Daoy (cell line): ENCODE measurements around the gene FAHD2B. TPM values are rescaled to one million over a fixed set of nuclear protein-coding genes. Genes with fewer than 3 reads are reported as not detected.
"Not testable (repeated sequence)": the region's sequence is repeated elsewhere in the genome, so short reads cannot be mapped to it uniquely, and the experiment has no call there.

Source experiments
- DNase-seq: peaks from one replicate; pipeline ENCODE4 v3.0.0-alpha.2; 2015; ENCODE audit warnings: low read depth
- total RNA-seq: library from RNA; depleted of rRNA; stranded (reverse); fragments of >200 nt; shearing (Covaris generic); gene quantifications from 2 replicates; pipeline ENCODE4 v1.2.3, GENCODE V29; 2014; rRNA removed

Gene FAHD2B
- total RNA-seq, 1 experiment from 2014 or later, result 11.8 TPM

- DNase-seq, result no peak
Measured at GRCh38 chr2:97068074-97068473, 26.6 kb downstream of the FAHD2B start.

- no peak for DNase-seq
Measured at GRCh38 chr2:97067279-97068004, 27.2 kb downstream of the FAHD2B start.

GRCh38 chr2:97066030-97066429 lies 28.7 kb downstream of the FAHD2B start:
- not testable (repeated sequence) for DNase-seq

GRCh38 chr2:97062020-97062419 lies 32.7 kb downstream of the FAHD2B start:
- not testable (repeated sequence) for DNase-seq

GRCh38 chr2:97059782-97060181 lies 34.9 kb downstream of the FAHD2B start:
- not testable (repeated sequence) for DNase-seq

- DNase-seq, result not testable (repeated sequence)
Measured at GRCh38 chr2:97056150-97056549, 38.5 kb downstream of the FAHD2B start.

GRCh38 chr2:97050032-97050431 lies 44.6 kb downstream of the FAHD2B start:
- not testable (repeated sequence) for DNase-seq

- DNase-seq, result not testable (repeated sequence)
Measured at GRCh38 chr2:97048448-97048847, 46.2 kb downstream of the FAHD2B start.

- DNase-seq, result peak; percentile 24
Measured at GRCh38 chr2:97046676-97047075, 48.0 kb downstream of the FAHD2B start.

- DNase-seq, result not testable (repeated sequence)
Measured at GRCh38 chr2:97045895-97046499, 48.7 kb downstream of the FAHD2B start.

Other genes starting within 250 kb of the FAHD2B start
- gene ANKRD39, start 236.9 kb downstream of the FAHD2B start, total RNA-seq, result 11.7 and 24.4 TPM in 2 replicates
- gene SEMA4C, start 224.8 kb downstream of the FAHD2B start, total RNA-seq, result 17.3 and 23.5 TPM in 2 replicates
- not detected in 2 replicates for gene FAM178B, start 108.3 kb downstream of the FAHD2B start, total RNA-seq
- 7.9 and 18.4 TPM in 2 replicates for gene ANKRD36, start 18.3 kb upstream of the FAHD2B start, total RNA-seq